ENCODE measurements around the gene NRSN2. TPM values are rescaled to one million over a fixed set of nuclear protein-coding genes. Genes with fewer than 3 reads are reported as not detected.

The NRSN2 gene
- total RNA-seq, 1 experiment from 2014 or later, result 22.7 TPM

DNA sequence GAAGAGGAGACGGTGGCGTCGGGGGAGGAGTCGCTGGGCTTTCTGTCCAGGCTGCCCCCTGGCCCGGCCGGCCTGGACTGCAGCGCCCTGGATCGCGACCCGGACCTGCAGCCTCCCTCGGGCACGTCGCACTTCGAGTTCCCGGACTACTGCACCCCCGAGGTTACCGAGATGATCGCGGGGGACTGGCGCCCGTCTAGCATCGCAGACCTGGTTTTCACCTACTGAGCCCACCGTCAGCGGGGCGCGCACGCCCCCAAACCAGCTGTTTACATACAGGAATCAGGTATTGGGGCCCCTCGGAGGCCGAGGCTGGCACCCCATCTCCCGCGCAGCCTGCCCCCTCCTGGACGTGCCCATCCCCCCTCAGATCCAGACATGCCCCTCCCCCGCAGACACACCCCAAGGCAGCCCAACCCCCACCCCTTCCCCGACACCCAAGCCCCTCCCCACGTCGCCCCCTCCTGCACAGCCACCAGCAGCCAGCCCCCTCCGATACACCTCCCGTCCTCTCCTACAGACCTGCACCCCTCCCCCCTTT is 20.2 kb upstream of the NRSN2 start:
- H2AK5ac ChIP-seq (ENCODE audit: insufficient read length, low read length), result no peak overlapping the region
- H2AFZ ChIP-seq (ENCODE audit: low read length), result no peak overlapping the region
- Mint-ChIP-seq H3K27ac (peak overlapping the region in 2 of 3 experiments; percentile 62 to 76; a peak in 3 of 7 replicates), H3K9me3 (peaks cover 0 to 2% of the 10 kb centered on the region in 2 experiments; a peak in 1 of 5 replicates), H3K4me3 (peak overlapping the region; percentile 87 to 88), H3K4me1 (peaks cover 46 to 47% of the 10 kb centered on the region in 2 experiments), H3K36me3 (ENCODE audit: insufficient read depth in 1 of 3, low read depth in 3 of 3) (peaks cover 19 to 25% (median 22%) of the 10 kb centered on the region in 3 experiments; a peak in 6 of 7 replicates), H3K27me3 (ENCODE audit: low read depth) (no peaks in the 10 kb centered on the region; the same call in 1 of the 2 replicates)
- no peak overlapping the region for H2BK5ac ChIP-seq (ENCODE audit: insufficient read length, low read length)
- no peak overlapping the region for H2BK20ac ChIP-seq (ENCODE audit: low read depth, low read length, poor library complexity, severe bottlenecking)
- DNase-seq, result no peak
- no peaks in the 10 kb centered on the region for H3K27me3 ChIP-seq (ENCODE audit: insufficient read depth, low read length)
- TF ChIP-seq, protein P1, sequence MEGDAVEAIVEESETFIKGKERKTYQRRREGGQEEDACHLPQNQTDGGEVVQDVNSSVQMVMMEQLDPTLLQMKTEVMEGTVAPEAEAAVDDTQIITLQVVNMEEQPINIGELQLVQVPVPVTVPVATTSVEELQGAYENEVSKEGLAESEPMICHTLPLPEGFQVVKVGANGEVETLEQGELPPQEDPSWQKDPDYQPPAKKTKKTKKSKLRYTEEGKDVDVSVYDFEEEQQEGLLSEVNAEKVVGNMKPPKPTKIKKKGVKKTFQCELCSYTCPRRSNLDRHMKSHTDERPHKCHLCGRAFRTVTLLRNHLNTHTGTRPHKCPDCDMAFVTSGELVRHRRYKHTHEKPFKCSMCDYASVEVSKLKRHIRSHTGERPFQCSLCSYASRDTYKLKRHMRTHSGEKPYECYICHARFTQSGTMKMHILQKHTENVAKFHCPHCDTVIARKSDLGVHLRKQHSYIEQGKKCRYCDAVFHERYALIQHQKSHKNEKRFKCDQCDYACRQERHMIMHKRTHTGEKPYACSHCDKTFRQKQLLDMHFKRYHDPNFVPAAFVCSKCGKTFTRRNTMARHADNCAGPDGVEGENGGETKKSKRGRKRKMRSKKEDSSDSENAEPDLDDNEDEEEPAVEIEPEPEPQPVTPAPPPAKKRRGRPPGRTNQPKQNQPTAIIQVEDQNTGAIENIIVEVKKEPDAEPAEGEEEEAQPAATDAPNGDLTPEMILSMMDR (conservative IDR thresholded peaks at IDR 0.05), result no peak
- peak overlapping the region; percentile 44 for H3K18ac ChIP-seq (ENCODE audit: insufficient read length, low read depth, low read length)
- H3K9ac ChIP-seq (ENCODE audit: extremely low read depth, insufficient read length, low read length), result peak overlapping the region; percentile 20
- H3K56ac ChIP-seq (ENCODE audit: insufficient read length, low read depth, low read length), result no peak overlapping the region
- H3K23ac ChIP-seq (ENCODE audit: insufficient read length, low read depth, low read length), result no peak overlapping the region
- peaks cover 9% of the 10 kb centered on the region; the same call in 1 of the 2 replicates for H3K4me1 ChIP-seq (ENCODE audit: insufficient read depth, low read length)
- H2BK12ac ChIP-seq (ENCODE audit: insufficient read length, low read depth, low read length), result no peak overlapping the region
- H4K8ac ChIP-seq (replicated peaks; ENCODE audit: insufficient read length, low read depth, low read length), result no peak overlapping the region
- peaks cover 2% of the 10 kb centered on the region for H4K20me1 ChIP-seq (ENCODE audit: control insufficient read depth, insufficient read depth, insufficient read length)
- H2BK120ac ChIP-seq (ENCODE audit: low read depth, low read length, poor library complexity, severe bottlenecking), result no peak overlapping the region
- H4K5ac ChIP-seq (ENCODE audit: insufficient read length, low read depth, low read length), result no peak overlapping the region
- no peaks in the 10 kb centered on the region for H3K79me1 ChIP-seq (ENCODE audit: insufficient read depth, low read depth, low read length, poor library complexity, severe bottlenecking)
- H3K14ac ChIP-seq (ENCODE audit: insufficient read depth, low read length), result peak overlapping the region; percentile 41
- no peaks in the 10 kb centered on the region for H3K9me3 ChIP-seq (ENCODE audit: control insufficient read depth, low read depth, low read length)
- no peak overlapping the region for H3K4ac ChIP-seq (ENCODE audit: low read depth, low read length)
- no CpG with 5 or more reads among the region's 38 CpGs for whole genome bisulfite sequencing (ENCODE audit: extremely low coverage, insufficient read length, low lambda C conversion rate)
- no peak overlapping the region for H2BK15ac ChIP-seq (ENCODE audit: low read depth, low read length)
- peak overlapping the region; percentile 48 for H3K4me2 ChIP-seq (ENCODE audit: insufficient read depth, insufficient read length, low read length)
- peaks cover 16% of the 10 kb centered on the region for H3K23me2 ChIP-seq (ENCODE audit: insufficient read length, low read depth, low read length, poor library complexity, severe bottlenecking)
- no peak overlapping the region for H3T11ph ChIP-seq (ENCODE audit: low read length)
- H4K91ac ChIP-seq (ENCODE audit: insufficient read length, low read depth, low read length), result no peak overlapping the region
- no peak overlapping the region for H3K27ac ChIP-seq (ENCODE audit: insufficient read length, low read depth, low read length)
- H3K79me2 ChIP-seq (ENCODE audit: insufficient read depth, low read length), result peaks cover 9% of the 10 kb centered on the region; the same call in 1 of the 2 replicates
